ENCODE results near the gene EPB41. TPM values are rescaled to one million over a fixed set of nuclear protein-coding genes. Genes with fewer than 3 reads are reported as not detected.

The EPB41 gene
- total RNA-seq, 1 experiment from 2014 or later: 41.7 TPM

GRCh38 chr1:29105822-29106221 is 191.5 kb downstream of the EPB41 start:
- Histone ChIP-seq H4K20me1 (ENCODE audit: insufficient read depth) (no peaks in the 10 kb centered on the region), H3K36me3 (ENCODE audit: control insufficient read depth in 1 of 2, insufficient read depth in 2 of 2, low read length in 2 of 2) (no peaks in the 10 kb centered on the region), H3K27ac (ENCODE audit: low read depth, low read length) (no peak overlapping the region), H3K4me2 (ENCODE audit: low read length) (peak overlapping the region; percentile 1; the same call in 1 of the 2 replicates), H2AFZ (ENCODE audit: low read depth, low read length, poor library complexity, severe bottlenecking) (no peak overlapping the region), H3K9me3 (ENCODE audit: control insufficient read depth in 1 of 2, insufficient read depth in 1 of 2, low read depth in 1 of 2, low read length in 2 of 2) (no peaks in the 10 kb centered on the region), H3K9me2 (ENCODE audit: insufficient read depth) (no peaks in the 10 kb centered on the region), H3K4me3 (replicated peaks in 1 of 2; ENCODE audit: low read depth in 1 of 2, low read length in 2 of 2) (no peak overlapping the region), H3K79me2 (ENCODE audit: insufficient read depth, low read length) (no peaks in the 10 kb centered on the region), H3K27me3 (ENCODE audit: insufficient read depth, low read length) (no peaks in the 10 kb centered on the region), H3K9ac (ENCODE audit: low read length) (no peak overlapping the region), H3K4me1 (ENCODE audit: control insufficient read depth in 1 of 2, insufficient read depth in 2 of 2, low read length in 2 of 2) (peaks cover 4 to 7% of the 10 kb centered on the region in 2 experiments; a peak in 2 of 4 replicates)
- no TSS peak for BruUV-seq (replicated peaks)
- ChIA-PET POLR2A (no interaction called here), CTCF (interaction anchor here (0.6 kb wide), 1 partner anchor 11 kb away, joined by 3 read pairs; no protein-coding TSS in a partner anchor), RAD21 (ENCODE audit: low non-redundant PET in 1 of 2, low total read pairs in 2 of 2, uncharacterized antibody in 2 of 2, unreplicated experiment in 2 of 2) (no interaction called here)
- DNase-seq (ENCODE audit: low read depth, low spot score): no peak
- intact Hi-C loops (cut with micrococcal nuclease): no loop called here
- ATAC-seq: peak; percentile 38; the same call in 1 of the 2 replicates
- no peak for TF ChIP-seq POLR2A (IDR thresholded peaks at IDR 0.05; ENCODE audit: borderline replicate concordance, extremely low read depth, insufficient read depth, insufficient read length)
- TF ChIP-seq EGR1 (IDR thresholded peaks at IDR 0.05; ENCODE audit: low read depth): no peak
- TF ChIP-seq SIN3A (IDR thresholded peaks at IDR 0.05; ENCODE audit: low read depth): no peak
- no peak for TF ChIP-seq ZBTB33 (IDR thresholded peaks at IDR 0.05; ENCODE audit: extremely low read depth, insufficient replicate concordance, low read length)
- TF ChIP-seq ZFX (IDR thresholded peaks at IDR 0.05): no peak
- TF ChIP-seq FOSL1 (IDR thresholded peaks at IDR 0.05; ENCODE audit: low read depth): no peak
- TF ChIP-seq CBX3 (IDR thresholded peaks at IDR 0.05; ENCODE audit: low read depth): no peak
- TF ChIP-seq RAD21 (IDR thresholded peaks at IDR 0.05; ENCODE audit: low read depth): no peak
- TF ChIP-seq POLR2AphosphoS5 (IDR thresholded peaks at IDR 0.05; ENCODE audit: low read depth, low read length): no peak
- no peak for TF ChIP-seq EZH2 (IDR thresholded peaks at IDR 0.05)
- TF ChIP-seq ZNF274 (IDR thresholded peaks at IDR 0.05; ENCODE audit: low read depth, low read length): no peak
- no peak for TF ChIP-seq SP1 (IDR thresholded peaks at IDR 0.05; ENCODE audit: low read depth)
- TF ChIP-seq JUND (IDR thresholded peaks at IDR 0.05): no peak
- TF ChIP-seq ATF3 (IDR thresholded peaks at IDR 0.05): no peak
- TF ChIP-seq YY1 (IDR thresholded peaks at IDR 0.05; ENCODE audit: extremely low read depth, insufficient replicate concordance, low read depth, low read length): no peak
- no peak for TF ChIP-seq EZH2phosphoT487 (IDR thresholded peaks at IDR 0.05; ENCODE audit: borderline replicate concordance)
- TF ChIP-seq, protein P1, sequence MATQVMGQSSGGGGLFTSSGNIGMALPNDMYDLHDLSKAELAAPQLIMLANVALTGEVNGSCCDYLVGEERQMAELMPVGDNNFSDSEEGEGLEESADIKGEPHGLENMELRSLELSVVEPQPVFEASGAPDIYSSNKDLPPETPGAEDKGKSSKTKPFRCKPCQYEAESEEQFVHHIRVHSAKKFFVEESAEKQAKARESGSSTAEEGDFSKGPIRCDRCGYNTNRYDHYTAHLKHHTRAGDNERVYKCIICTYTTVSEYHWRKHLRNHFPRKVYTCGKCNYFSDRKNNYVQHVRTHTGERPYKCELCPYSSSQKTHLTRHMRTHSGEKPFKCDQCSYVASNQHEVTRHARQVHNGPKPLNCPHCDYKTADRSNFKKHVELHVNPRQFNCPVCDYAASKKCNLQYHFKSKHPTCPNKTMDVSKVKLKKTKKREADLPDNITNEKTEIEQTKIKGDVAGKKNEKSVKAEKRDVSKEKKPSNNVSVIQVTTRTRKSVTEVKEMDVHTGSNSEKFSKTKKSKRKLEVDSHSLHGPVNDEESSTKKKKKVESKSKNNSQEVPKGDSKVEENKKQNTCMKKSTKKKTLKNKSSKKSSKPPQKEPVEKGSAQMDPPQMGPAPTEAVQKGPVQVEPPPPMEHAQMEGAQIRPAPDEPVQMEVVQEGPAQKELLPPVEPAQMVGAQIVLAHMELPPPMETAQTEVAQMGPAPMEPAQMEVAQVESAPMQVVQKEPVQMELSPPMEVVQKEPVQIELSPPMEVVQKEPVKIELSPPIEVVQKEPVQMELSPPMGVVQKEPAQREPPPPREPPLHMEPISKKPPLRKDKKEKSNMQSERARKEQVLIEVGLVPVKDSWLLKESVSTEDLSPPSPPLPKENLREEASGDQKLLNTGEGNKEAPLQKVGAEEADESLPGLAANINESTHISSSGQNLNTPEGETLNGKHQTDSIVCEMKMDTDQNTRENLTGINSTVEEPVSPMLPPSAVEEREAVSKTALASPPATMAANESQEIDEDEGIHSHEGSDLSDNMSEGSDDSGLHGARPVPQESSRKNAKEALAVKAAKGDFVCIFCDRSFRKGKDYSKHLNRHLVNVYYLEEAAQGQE (IDR thresholded peaks at IDR 0.05; ENCODE audit: low read depth): no peak
- TF ChIP-seq ELF1 (IDR thresholded peaks at IDR 0.05; ENCODE audit: borderline replicate concordance, low read depth): no peak
- no peak for TF ChIP-seq CTCF (IDR thresholded peaks at IDR 0.05 in 2 of 3, conservative IDR thresholded peaks at IDR 0.05 in 1 of 3; ENCODE audit: borderline replicate concordance in 1 of 3, insufficient read depth in 1 of 3, low read depth in 2 of 3, low read length in 2 of 3)
